Measurements from ENCODE around the gene PLIN1. TPM values are rescaled to one million over a fixed set of nuclear protein-coding genes. Genes with fewer than 3 reads are reported as not detected.

The PLIN1 gene
- total and polyA plus RNA-seq, 2 donors (not counting 1 experiment from before 2014, with no cell fraction given) = 0.02 to 0.50 TPM

GRCh38 chr15:89671687-89672086 lies 7.5 kb downstream of the PLIN1 start:
- H3K4me1 ChIP-seq (ENCODE audit: control insufficient read depth, extremely low read depth, insufficient read depth, low read length) = no peaks in the 10 kb centered on the region
- TF ChIP-seq CTCF (conservative IDR thresholded peaks at IDR 0.05 in 1 of 2, IDR thresholded peaks at IDR 0.05 in 1 of 2; ENCODE audit: low read depth in 1 of 2, low read length in 2 of 2) (no peak), EZH2 (IDR thresholded peaks at IDR 0.05; ENCODE audit: low read length, missing control alignments) (no peak)

GRCh38 chr15:89670971-89671560 lies 8.1 kb downstream of the PLIN1 start:
- H2AFZ ChIP-seq (ENCODE audit: low read length) = no peak overlapping the region

More at GRCh38 chr15:89671687-89672086, 7.5 kb downstream of the PLIN1 start:
- Histone ChIP-seq H4K20me1 (ENCODE audit: control insufficient read depth, extremely low read depth, insufficient read depth, low read length) (no peaks in the 10 kb centered on the region), H3K4me3 (replicated peaks in 1 of 4; ENCODE audit: control extremely low read depth in 1 of 4, insufficient read depth in 1 of 4, low read depth in 3 of 4, low read length in 4 of 4) (no peak overlapping the region), H3K36me3 (ENCODE audit: control insufficient read depth, insufficient read depth, low read length) (no peaks in the 10 kb centered on the region), H3K9me3 (ENCODE audit: control insufficient read depth, insufficient read depth, low read depth, low read length) (no peaks in the 10 kb centered on the region), H3K27ac (ENCODE audit: insufficient read depth, low read length) (no peak overlapping the region), H3K79me2 (ENCODE audit: control insufficient read depth, insufficient read depth, low read length) (no peaks in the 10 kb centered on the region), H3K9ac (ENCODE audit: insufficient read depth, low read length) (no peak overlapping the region), H3K27me3 (ENCODE audit: control insufficient read depth, insufficient read depth, low read length) (no peaks in the 10 kb centered on the region), H3K4me2 (ENCODE audit: extremely low read depth, insufficient read depth, low read length) (no peak overlapping the region), H2AFZ (ENCODE audit: low read length) (no peak overlapping the region)
- DNase-seq (ENCODE audit: low read depth in 2 of 2) = no peak

GRCh38 chr15:89669941-89670340 lies 9.2 kb downstream of the PLIN1 start:
- no peak overlapping the region for H3K27ac ChIP-seq (ENCODE audit: insufficient read depth, low read length)
- no peaks in the 10 kb centered on the region for H3K36me3 ChIP-seq (ENCODE audit: control insufficient read depth, insufficient read depth, low read length)
- no peaks in the 10 kb centered on the region for H4K20me1 ChIP-seq (ENCODE audit: control insufficient read depth, extremely low read depth, insufficient read depth, low read length)
- H2AFZ ChIP-seq (ENCODE audit: low read length) = no peak overlapping the region
- no peak for DNase-seq (ENCODE audit: low read depth in 2 of 2)
- no peaks in the 10 kb centered on the region for H3K4me1 ChIP-seq (ENCODE audit: control insufficient read depth, extremely low read depth, insufficient read depth, low read length)
- no peaks in the 10 kb centered on the region for H3K79me2 ChIP-seq (ENCODE audit: control insufficient read depth, insufficient read depth, low read length)
- no peak overlapping the region for H3K4me2 ChIP-seq (ENCODE audit: extremely low read depth, insufficient read depth, low read length)
- H3K27me3 ChIP-seq (ENCODE audit: control insufficient read depth, insufficient read depth, low read length) = no peaks in the 10 kb centered on the region
- no peak overlapping the region for H3K9ac ChIP-seq (ENCODE audit: insufficient read depth, low read length)
- TF ChIP-seq EZH2 (IDR thresholded peaks at IDR 0.05; ENCODE audit: low read length, missing control alignments) (no peak), CTCF (conservative IDR thresholded peaks at IDR 0.05 in 1 of 2, IDR thresholded peaks at IDR 0.05 in 1 of 2; ENCODE audit: low read depth in 1 of 2, low read length in 2 of 2) (no peak)
- no peaks in the 10 kb centered on the region for H3K9me3 ChIP-seq (ENCODE audit: control insufficient read depth, insufficient read depth, low read depth, low read length)
- H3K4me3 ChIP-seq (replicated peaks in 1 of 4; ENCODE audit: control extremely low read depth in 1 of 4, insufficient read depth in 1 of 4, low read depth in 3 of 4, low read length in 4 of 4) = no peak overlapping the region

More at GRCh38 chr15:89670971-89671560, 8.1 kb downstream of the PLIN1 start:
- Histone ChIP-seq H3K4me1 (ENCODE audit: control insufficient read depth, extremely low read depth, insufficient read depth, low read length) (no peaks in the 10 kb centered on the region), H3K36me3 (ENCODE audit: control insufficient read depth, insufficient read depth, low read length) (no peaks in the 10 kb centered on the region), H4K20me1 (ENCODE audit: control insufficient read depth, extremely low read depth, insufficient read depth, low read length) (no peaks in the 10 kb centered on the region), H3K4me3 (replicated peaks in 1 of 4; ENCODE audit: control extremely low read depth in 1 of 4, insufficient read depth in 1 of 4, low read depth in 3 of 4, low read length in 4 of 4) (no peak overlapping the region), H3K4me2 (ENCODE audit: extremely low read depth, insufficient read depth, low read length) (no peak overlapping the region), H3K9me3 (ENCODE audit: control insufficient read depth, insufficient read depth, low read depth, low read length) (no peaks in the 10 kb centered on the region), H3K27me3 (ENCODE audit: control insufficient read depth, insufficient read depth, low read length) (no peaks in the 10 kb centered on the region), H3K27ac (ENCODE audit: insufficient read depth, low read length) (no peak overlapping the region), H3K79me2 (ENCODE audit: control insufficient read depth, insufficient read depth, low read length) (no peaks in the 10 kb centered on the region), H3K9ac (ENCODE audit: insufficient read depth, low read length) (no peak overlapping the region)
- TF ChIP-seq CTCF (conservative IDR thresholded peaks at IDR 0.05 in 1 of 2, IDR thresholded peaks at IDR 0.05 in 1 of 2; ENCODE audit: low read depth in 1 of 2, low read length in 2 of 2) = no peak
- no peak for TF ChIP-seq EZH2 (IDR thresholded peaks at IDR 0.05; ENCODE audit: low read length, missing control alignments)
- no peak for DNase-seq (ENCODE audit: low read depth in 2 of 2)
